BE2C (cell line): ENCODE measurements around the gene SP7.
A peak's percentile ranks its signal among the peaks of the same experiment; 100 is the strongest.

Experiments
- DNase-seq: peaks from one replicate; pipeline ENCODE4 v3.0.0-alpha.2; 2020
- H3K27me3 ChIP-seq: fragments of 250-450 bp; sonication (Bioruptor Pico); 2 replicates; pipeline ENCODE4 v1.5.1; 2020; ENCODE audit warnings: mild to moderate bottlenecking
- H3K36me3 ChIP-seq: fragments of 250-450 bp; sonication (Bioruptor Pico); 2 replicates; pipeline ENCODE4 v1.5.1; 2020; ENCODE audit warnings: mild to moderate bottlenecking
- H3K4me1 ChIP-seq: fragments of 250-450 bp; sonication (Bioruptor Pico); 2 replicates; pipeline ENCODE4 v1.5.1; 2020
- H3K4me3 ChIP-seq: 2 replicates; pipeline ENCODE4 v1.5.1; 2011; ENCODE audit warnings: low read depth, low read length
- H3K9me3 ChIP-seq: fragments of 250-450 bp; sonication (Bioruptor Pico); 2 replicates; pipeline ENCODE4 v1.5.1; 2020
- TF ChIP-seq, protein P1 (sequence below): IDR thresholded peaks from 2 replicates; pipeline ENCODE4 v1.5.1; 2012; ENCODE audit warnings: mild to moderate bottlenecking, low read depth, low read length

The SP7 gene

DNA sequence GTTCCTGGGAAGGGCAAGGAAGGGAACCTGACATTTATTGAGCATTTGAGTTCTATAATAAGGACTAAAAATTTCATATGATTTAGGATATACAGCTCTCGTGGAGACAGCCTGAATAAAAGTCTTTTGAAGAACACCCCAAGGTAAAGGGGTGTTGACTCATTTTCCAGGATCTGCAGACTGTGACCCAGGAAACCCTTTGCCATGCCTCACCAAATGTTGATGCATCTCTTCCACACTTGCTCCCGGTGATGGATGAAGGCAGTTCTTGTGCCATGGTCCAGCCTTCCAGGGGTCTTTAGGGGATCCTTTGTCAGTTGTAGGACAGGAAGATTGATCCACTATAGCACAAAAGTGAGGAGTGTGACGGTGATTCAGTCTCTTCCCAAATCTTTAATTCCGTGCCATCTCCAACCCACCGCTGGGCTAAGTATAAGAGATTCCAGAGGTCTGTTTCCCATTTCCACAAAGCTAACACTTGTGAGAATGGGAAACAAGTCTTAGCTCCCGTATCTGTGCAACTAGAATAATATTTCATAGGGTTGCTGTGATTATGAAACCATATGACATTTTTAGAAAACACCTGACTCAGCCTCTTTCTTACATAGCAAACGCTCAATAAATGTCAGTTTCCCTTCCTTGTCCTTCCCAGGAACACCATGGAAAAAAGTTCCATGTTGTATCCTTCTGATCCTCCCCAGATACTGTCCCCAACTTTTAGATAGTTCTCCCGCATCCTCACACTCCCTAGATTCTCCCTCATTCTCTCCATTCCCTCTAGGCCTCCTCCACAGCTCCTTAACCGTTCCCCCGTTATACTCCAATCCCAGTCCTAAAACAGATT lies 15.6 kb downstream of the SP7 start:
- H3K27me3 ChIP-seq, result no peaks in the 10 kb centered on the region
- no peaks in the 10 kb centered on the region for H3K9me3 ChIP-seq
- H3K4me1 ChIP-seq, result no peaks in the 10 kb centered on the region
- peak overlapping the region; percentile 84 for H3K4me3 ChIP-seq
- H3K36me3 ChIP-seq, result peaks cover 13% of the 10 kb centered on the region
- TF ChIP-seq, protein P1, sequence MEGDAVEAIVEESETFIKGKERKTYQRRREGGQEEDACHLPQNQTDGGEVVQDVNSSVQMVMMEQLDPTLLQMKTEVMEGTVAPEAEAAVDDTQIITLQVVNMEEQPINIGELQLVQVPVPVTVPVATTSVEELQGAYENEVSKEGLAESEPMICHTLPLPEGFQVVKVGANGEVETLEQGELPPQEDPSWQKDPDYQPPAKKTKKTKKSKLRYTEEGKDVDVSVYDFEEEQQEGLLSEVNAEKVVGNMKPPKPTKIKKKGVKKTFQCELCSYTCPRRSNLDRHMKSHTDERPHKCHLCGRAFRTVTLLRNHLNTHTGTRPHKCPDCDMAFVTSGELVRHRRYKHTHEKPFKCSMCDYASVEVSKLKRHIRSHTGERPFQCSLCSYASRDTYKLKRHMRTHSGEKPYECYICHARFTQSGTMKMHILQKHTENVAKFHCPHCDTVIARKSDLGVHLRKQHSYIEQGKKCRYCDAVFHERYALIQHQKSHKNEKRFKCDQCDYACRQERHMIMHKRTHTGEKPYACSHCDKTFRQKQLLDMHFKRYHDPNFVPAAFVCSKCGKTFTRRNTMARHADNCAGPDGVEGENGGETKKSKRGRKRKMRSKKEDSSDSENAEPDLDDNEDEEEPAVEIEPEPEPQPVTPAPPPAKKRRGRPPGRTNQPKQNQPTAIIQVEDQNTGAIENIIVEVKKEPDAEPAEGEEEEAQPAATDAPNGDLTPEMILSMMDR, result no peak
- no peak for DNase-seq

DNA sequence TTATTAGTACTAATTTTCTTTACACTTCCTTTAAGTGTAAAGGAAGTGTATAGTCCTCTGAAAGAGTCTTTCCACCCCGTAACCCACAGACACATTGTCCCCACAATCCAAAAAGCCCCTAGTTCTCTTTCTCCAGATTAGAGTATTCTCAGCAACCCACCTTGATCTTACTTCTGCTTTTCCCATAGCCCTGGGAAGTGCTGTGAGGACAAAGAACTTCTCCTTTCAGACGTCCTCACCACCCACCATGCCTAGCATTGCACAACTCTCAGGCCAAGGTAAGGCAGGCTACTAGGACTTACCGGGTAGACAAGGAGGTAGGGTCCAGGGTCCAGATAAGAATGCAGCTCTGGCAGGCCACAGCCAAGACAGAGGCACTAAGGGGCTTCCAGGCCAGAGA lies 22.2 kb downstream of the SP7 start:
- no peak for DNase-seq

DNA sequence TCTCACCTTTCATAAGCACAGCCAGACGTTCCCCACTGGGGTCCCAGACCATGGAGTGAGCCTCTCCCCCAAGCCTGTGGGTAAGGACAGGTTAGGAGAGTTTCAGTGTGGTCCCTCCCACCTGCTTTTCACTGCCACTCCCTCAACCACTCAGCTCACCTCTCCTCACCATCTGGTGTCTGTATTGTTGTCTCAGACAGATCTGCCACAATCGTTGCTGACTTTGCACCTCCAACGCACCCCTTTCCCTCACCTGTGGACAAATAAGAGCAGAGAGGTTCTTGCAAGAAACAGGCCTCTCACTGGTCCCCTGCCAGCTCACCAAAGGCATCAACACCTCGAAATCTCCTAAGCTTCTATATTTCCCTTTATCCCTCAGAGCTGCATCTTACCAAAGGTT lies 27.9 kb downstream of the SP7 start:
- Histone ChIP-seq H3K4me3 (no peak overlapping the region), H3K4me1 (no peaks in the 10 kb centered on the region), H3K27me3 (no peaks in the 10 kb centered on the region), H3K9me3 (no peaks in the 10 kb centered on the region), H3K36me3 (peaks cover 49% of the 10 kb centered on the region)
- TF ChIP-seq, protein P1, result no peak
- no peak for DNase-seq

More for the DNA sequence above, 22.2 kb downstream of the SP7 start:
- TF ChIP-seq, protein P1, result no peak
- H3K9me3 ChIP-seq, result no peaks in the 10 kb centered on the region
- no peak overlapping the region for H3K4me3 ChIP-seq
- no peaks in the 10 kb centered on the region for H3K4me1 ChIP-seq
- peaks cover 40% of the 10 kb centered on the region for H3K36me3 ChIP-seq
- H3K27me3 ChIP-seq, result no peaks in the 10 kb centered on the region

DNA sequence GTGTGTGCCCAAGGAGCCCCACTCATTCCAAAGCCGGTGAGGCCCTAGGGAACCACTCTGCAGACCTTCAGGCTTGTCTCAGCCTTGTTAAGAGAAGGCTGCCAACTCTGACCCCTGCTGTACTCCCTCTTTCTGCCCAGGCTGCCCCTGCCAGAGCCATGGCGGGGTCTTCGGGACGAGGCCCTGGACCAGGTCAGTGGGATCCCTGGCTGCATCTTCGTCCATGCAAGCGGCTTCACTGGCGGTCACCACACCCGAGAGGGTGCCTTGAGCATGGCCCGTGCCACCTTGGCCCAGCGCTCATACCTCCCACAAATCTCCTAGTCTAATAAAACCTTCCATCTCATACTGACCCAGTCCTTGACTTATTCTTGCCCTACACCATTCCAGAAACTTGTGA lies 29.3 kb downstream of the SP7 start:
- DNase-seq, result no peak
- Histone ChIP-seq H3K4me1 (no peaks in the 10 kb centered on the region), H3K27me3 (no peaks in the 10 kb centered on the region), H3K9me3 (no peaks in the 10 kb centered on the region), H3K4me3 (no peak overlapping the region), H3K36me3 (peaks cover 61% of the 10 kb centered on the region)
- TF ChIP-seq, protein P1, result no peak

DNA sequence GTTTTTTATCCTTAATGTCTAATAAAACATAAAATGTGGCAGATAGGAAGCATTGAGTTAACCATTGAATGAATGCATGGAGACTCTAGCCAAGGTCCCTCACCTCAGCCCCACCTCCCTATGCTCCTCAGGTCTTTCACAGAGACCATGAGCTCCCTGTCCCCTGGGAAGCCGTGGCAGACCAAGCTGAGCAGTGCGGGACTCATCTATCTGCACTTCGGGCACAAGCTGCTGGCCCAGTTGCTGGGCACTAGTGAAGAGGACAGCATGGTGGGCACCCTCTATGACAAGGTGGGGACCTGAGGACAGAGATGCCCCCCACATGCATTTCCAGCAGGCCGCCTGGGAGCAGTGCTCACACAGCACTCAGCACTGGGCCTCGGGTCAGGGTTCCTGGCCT lies 33.3 kb downstream of the SP7 start:
- TF ChIP-seq, protein P1, result no peak
- Histone ChIP-seq H3K9me3 (no peaks in the 10 kb centered on the region), H3K4me1 (peaks cover 3% of the 10 kb centered on the region), H3K27me3 (no peaks in the 10 kb centered on the region), H3K4me3 (no peak overlapping the region), H3K36me3 (peaks cover 53% of the 10 kb centered on the region)
- no peak for DNase-seq

DNA sequence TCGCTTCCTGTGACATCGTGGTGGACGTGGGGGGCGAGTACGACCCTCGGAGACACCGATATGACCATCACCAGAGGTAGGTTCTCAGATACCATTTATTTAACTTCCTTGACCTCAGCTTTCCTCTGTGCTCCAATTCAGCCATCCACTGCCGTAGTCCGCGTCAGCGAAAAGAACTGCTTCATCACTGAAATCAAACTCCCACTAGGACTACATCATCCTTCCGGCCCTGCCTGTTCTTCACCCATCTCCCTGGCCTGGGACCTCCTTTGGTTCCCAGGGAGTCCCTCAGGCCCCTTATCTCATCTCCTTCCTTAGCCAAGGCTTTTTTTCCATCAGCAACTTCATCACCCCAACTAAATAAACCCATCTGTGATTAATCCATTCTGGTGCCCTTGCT lies 36.0 kb downstream of the SP7 start:
- H3K9me3 ChIP-seq, result no peaks in the 10 kb centered on the region
- peaks cover 34% of the 10 kb centered on the region for H3K36me3 ChIP-seq
- DNase-seq, result no peak
- H3K27me3 ChIP-seq, result no peaks in the 10 kb centered on the region
- peak overlapping the region; percentile 97 for H3K4me3 ChIP-seq
- peaks cover 3% of the 10 kb centered on the region for H3K4me1 ChIP-seq
- TF ChIP-seq, protein P1, result no peak
